Activated T-cell treated with anti-CD3 and anti-CD28 coated beads for 1 hour (primary cell): Measurements from ENCODE around the gene OXGR1.
A peak's percentile ranks its signal among the peaks of the same experiment; 100 is the strongest.
"Not testable (repeated sequence)": the region's sequence is repeated elsewhere in the genome, so short reads cannot be mapped to it uniquely, and the experiment has no call there.

Source experiments
- DNase-seq: peaks from one replicate; pipeline ENCODE4 v3.0.0-alpha.2; 2020; ENCODE audit warnings: low read depth

Gene OXGR1

DNA sequence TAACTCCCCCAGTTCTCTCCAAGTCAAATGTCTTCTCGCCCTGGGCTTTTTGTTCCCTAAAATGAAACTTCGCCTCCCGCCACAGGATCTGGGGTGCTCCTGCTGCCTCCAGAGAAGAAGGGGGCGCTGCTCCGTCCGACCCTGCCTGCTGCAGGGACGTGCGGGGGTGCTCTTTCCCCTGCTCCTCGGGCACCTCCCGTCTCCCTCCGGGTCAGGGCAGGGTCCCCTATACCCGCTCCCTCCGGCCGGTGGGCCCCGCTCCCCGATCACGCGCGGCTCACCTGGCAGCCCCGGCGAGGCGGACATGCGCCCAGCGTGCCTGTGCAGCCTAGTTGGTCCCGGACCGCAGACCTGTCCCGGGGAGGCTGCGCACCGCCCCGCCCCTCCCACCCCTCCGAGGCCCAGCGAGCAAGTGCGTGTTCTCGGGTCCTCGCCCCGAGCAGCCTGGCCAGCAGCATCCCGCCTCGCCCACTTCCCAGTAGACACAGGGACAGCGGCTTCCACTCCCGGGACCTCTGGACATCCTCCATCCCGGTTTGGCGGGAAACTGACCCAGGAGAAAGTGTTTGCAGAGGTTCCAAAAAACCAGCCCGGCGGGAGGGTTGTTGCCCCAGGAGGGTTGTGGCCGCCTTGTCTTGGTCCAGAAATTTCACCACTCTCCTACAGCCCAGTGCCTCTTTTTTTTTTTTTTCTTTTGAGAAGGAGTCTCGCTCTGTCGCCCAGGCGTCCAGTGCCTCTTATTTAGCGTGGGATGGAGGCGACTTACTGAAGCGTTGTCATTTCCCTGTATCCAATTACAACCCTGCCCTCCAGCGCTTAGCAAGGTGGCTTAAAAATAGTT, at the start of gene OXGR1:
Gene OXGR1, minus strand, starts transcription at position 460 of the 841 bp plus-strand sequence. CDS start 6,717 bp downstream, outside the sequence.
- DNase-seq, result no peak

GRCh38 chr13:97043302-97043701, 49.0 kb upstream of the OXGR1 start:
- no peak for DNase-seq

- DNase-seq, result no peak
Observed at GRCh38 chr13:97030705-97031452, 36.6 kb upstream of the OXGR1 start.

GRCh38 chr13:97028441-97029299, 34.4 kb upstream of the OXGR1 start:
- DNase-seq, result peak; percentile 17

DNA sequence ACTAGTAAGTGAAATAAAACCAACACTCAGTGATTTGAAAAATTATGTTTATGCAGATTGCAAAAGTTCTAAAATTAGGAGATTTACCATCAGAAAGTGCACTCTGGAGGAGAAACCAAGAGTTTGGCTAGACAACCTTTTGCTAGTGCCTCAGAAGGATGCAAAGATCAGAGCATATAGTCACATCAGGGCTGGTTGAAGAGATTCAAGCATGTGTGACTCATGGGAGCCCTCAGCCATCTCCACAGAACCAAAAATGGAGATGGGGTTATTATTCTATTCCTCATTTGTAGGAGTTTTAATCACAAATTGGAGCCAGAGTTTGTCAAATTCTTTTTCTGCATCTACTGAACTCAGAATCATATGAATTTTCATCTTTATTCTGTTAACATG, 32.9 kb upstream of the OXGR1 start:
- no peak for DNase-seq

- DNase-seq, result no peak
Observed at GRCh38 chr13:97026531-97027161, 32.4 kb upstream of the OXGR1 start.

DNA sequence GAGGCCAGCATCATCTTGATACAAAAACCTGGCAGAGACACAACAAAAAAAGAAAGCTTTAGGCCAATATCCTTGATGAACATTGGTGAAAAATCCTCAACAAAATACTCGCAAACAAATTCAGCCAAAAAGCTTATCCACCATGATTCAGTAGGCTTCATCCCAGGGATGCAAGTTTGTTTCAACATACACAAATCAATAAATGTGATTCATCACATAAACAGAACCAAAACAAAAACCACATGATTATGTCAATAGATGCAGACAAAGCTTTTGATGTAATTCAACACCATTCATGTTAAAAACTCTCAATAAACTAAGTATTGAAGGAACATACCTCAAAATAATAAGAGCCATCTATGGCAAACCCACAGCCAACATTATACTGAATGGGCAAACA, 29.5 kb upstream of the OXGR1 start:
- DNase-seq, result not testable (repeated sequence)

- no peak for DNase-seq
Observed at GRCh38 chr13:97023117-97023516, 28.8 kb upstream of the OXGR1 start.

- no peak for DNase-seq
Observed at GRCh38 chr13:97021241-97021640, 27.0 kb upstream of the OXGR1 start.

- no peak for DNase-seq
Observed at GRCh38 chr13:97020689-97021240, 26.5 kb upstream of the OXGR1 start.

DNA sequence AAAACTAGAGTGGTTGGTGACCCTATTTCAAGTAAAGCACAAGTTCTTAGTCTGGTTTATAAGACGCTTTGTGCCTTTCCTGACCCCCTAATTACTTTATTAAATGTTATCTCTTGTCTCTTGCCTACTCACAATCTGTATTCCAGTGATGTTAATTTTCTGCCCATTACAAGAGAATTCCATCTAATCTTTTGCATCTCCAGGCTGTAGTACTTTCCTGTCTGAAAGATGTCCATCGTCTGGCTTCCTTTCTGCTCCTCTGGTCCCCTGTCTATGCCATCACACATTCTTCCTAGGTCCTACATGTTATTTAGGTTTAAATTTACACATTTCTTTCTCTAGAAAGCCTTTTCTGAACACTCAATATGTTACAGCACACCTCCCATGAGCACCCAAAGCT, 25.9 kb upstream of the OXGR1 start:
- DNase-seq, result no peak

DNA sequence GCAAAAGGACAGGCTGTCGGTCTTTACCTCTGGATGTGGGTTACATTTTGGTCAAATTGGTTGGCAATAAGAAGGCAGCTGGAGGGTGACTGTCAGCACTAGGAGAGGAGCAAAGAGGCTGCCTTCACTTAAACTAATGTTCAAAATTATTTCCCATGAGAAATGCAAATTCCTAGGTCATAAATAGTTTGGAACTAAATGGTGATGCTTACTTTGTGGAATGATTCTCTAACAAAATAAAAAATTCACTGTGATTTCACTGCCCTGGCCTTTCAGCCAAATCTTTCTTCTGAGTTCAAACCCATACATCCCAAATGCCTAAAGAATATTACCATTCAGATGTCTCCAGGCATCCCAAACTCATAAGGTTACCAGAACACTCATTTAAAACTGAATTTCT, 25.0 kb upstream of the OXGR1 start:
- no peak for DNase-seq

DNA sequence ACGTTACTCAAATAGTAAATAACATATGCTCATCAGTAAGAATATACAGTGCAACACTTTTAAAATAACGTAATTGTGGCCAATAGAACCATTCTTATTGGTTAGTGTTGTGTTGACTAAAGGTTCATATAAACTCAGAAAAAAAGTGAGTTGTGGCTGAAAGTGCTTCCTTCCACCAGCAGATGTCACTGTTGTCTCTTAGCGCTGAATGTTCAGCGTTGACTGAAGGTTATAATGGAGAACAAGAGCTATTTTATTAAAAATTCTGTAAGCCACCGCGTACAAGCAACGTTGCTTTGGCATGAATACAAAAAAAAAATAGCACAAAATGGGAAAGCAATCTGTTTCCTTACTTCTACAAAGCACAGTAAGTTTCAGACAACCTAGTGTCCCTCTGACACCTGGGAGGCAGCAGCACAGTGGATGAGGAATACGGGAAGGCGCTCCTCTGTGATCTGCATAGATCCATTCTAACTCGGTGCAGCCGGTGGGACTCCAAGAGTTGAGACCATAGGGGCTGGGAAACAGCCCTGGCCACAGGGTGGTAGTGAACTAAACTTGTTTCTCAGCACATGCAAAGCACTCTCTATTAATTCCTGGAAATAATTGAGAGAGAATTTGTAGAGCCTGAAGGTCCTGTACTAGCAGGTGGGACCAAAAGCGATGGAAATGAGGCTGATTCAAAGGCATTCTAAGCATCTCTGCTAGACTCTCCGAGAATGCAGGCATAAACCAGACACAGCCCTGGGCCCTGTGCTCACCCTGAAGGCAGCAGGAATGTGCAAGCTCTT, 23.9 kb upstream of the OXGR1 start:
- DNase-seq, result no peak

GRCh38 chr13:97017322-97017721, 23.0 kb upstream of the OXGR1 start:
- DNase-seq, result no peak

DNA sequence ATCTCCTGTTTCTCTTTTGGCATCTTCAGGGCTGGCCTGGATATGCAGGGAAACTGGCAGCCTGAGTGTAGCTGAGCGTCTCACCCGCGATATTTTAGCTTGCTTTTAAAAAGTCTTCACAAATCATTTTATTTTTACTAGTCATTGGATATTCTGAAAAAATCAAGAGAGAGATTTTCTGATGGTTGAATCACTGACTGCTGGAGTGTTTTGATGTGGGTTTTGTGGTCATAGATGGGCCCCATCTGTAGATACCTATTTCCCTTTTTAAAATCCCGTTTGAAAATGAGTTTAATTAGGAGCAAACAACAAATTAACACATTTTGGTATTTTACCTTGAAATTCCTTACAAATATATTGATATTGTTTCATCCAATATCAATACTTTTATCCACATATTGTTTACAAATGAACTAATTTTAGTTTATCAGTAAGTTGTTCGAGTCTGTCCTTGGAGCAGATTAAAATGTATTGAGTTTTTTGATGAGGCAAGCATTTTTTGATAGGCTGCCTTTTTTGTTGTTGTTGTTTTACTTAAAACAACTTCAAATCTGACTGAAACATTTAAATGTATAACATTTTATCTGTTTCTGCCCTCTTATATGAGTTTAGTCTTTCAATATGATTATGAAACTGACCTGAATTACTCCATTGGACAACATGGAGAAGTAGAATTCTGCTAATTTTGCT, 21.5 kb upstream of the OXGR1 start:
- DNase-seq, result no peak

DNA sequence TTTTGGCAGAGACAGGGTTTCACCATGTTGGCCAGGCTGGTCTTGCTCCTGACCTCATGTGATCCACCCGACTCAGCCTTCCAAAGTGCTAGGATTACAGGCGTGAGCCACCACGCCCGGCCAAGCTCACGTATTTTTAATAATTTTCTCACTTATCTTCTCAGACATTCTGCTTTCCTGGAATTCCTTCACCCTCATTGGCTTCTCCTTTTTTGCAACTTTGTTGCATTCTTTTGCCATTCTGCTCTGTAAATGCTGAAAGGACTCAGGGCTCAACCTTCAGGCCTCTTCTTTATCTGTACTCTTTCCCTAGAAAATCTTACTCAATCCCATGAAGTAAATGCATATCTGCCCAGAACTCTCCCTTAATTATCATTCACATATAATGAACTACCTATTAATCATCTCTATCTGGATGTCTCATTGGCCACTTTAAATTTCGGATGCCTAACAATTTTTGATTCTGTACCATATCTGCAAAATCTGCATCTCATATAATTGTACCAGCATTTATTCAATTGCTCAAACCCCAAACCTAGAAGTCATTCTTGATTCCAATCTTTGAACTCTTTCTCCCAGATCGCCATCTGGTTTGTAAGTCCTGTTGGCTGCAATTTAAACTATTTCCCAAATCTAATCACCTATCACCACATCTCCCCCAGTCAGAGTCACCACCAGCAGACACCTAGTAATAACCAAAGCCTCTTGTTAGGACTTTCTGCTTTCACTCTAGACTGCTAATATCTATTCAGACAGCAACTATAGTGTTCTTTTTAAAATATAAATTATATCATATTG, 18.2 kb upstream of the OXGR1 start:
- no peak for DNase-seq

DNA sequence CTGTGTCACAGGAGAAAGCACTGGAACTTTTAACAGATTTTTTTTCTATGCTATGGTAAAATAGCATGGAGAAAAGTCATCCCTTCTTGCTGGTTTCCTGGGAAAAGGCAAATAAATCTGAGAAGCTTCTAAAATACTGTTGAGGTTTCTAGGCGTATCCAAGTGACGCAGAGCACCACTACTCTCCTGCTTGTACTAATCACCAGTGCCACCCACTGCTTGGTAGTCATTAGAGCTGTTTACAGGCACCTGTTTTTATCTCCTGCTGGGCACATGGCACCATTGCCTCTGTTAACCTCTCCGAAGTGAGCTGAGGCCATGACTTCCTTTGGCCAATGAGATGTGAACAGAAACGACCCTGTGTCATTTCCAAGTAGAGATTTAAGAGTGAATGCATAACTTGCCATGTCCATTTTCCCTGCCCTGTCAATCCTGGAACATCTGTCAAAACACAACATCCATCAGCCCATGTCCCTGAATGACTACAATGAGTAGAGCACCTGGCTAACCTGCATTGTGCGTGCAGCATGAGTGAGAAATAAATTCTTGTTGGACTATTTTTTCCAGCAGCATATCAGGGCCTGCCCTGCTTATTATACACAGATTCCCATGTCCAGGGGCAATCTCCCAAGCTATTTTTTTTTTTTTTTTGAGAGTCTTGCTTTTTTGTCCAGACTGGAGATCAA, 17.3 kb upstream of the OXGR1 start:
- no peak for DNase-seq

DNA sequence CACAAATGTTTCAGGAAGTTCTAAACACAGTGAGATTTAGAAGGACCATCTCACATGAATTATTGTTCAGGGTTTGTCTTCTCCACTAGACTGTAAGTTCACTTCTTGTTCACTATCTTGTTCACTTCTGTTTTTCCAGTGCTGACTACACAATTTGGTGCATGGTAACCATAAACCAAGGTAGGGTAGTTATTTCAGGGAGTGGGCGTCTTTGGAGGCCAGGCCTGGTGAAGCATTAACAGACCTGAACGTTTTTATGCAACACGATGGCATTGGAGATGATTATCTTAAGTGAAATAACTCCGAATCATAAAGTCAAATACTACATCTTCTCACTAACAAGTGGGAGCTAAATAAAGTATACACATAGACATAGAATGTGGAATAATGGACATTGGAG, 14.4 kb upstream of the OXGR1 start:
- no peak for DNase-seq
